Measurements from ENCODE around the gene NRCAM. TPM values are rescaled to one million over a fixed set of nuclear protein-coding genes. Genes with fewer than 3 reads are reported as not detected.

The NRCAM gene
- polyA plus RNA-seq, 1 donor: 11.8 TPM

GRCh38 chr7:108328174-108328651, 128.0 kb downstream of the NRCAM start:
- H3K36me3 ChIP-seq (ENCODE audit: control insufficient read depth, insufficient read depth, low read length): no peaks in the 10 kb centered on the region
- H3K4me1 ChIP-seq (ENCODE audit: control insufficient read depth, insufficient read depth, low read length): peaks cover 3% of the 10 kb centered on the region
- H3K9me3 ChIP-seq (ENCODE audit: control insufficient read depth, low read depth, low read length): no peaks in the 10 kb centered on the region
- H3K4me3 ChIP-seq (ENCODE audit: low read length): peak overlapping the region; percentile 5
- WGBS (ENCODE audit: insufficient coverage, low lambda C conversion rate): no CpG with 5 or more reads among the region's 2 CpGs
- no peaks in the 10 kb centered on the region for H3K27me3 ChIP-seq (ENCODE audit: control insufficient read depth, insufficient read depth, low read length)
- H3K27ac ChIP-seq (ENCODE audit: low read length): peak overlapping the region; percentile 45
- DNase-seq: peak; percentile 23 to 76

- no peak for DNase-seq
- Histone ChIP-seq H3K27ac (ENCODE audit: low read length) (no peak overlapping the region), H3K4me3 (ENCODE audit: low read length) (no peak overlapping the region), H3K4me1 (ENCODE audit: control insufficient read depth, insufficient read depth, low read length) (peaks cover 3% of the 10 kb centered on the region), H3K36me3 (ENCODE audit: control insufficient read depth, insufficient read depth, low read length) (no peaks in the 10 kb centered on the region), H3K9me3 (ENCODE audit: control insufficient read depth, low read depth, low read length) (no peaks in the 10 kb centered on the region), H3K27me3 (ENCODE audit: control insufficient read depth, insufficient read depth, low read length) (no peaks in the 10 kb centered on the region)
These were observed 128.9 kb downstream of the NRCAM start for GRCh38 chr7:108327353-108327752.

DNA sequence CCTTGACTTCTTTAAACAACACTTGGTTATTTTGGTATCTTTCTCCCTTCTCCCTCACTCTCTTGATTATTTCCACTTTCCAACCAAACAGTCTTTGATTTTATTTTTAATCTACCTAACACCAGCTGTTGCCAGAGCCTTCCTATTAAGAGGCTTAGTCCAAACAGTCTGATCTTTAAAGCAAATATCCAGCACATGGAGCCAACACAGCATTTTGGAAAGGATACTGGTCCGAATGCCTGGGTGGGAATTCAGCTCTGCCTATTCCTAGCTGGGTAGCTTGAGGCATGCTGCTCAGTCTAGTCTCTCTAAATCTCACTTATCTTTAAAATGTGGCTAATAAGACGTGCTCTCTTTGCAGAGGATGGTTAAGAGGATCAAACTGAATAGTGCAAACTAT, 129.3 kb downstream of the NRCAM start:
- no peak overlapping the region for H3K27ac ChIP-seq (ENCODE audit: low read length)
- H3K4me3 ChIP-seq (ENCODE audit: low read length): no peak overlapping the region
- 80% methylated on average over 1 of the region's 2 CpGs for WGBS (ENCODE audit: insufficient coverage, low lambda C conversion rate)
- no peaks in the 10 kb centered on the region for H3K9me3 ChIP-seq (ENCODE audit: control insufficient read depth, low read depth, low read length)
- DNase-seq: no peak
- no peaks in the 10 kb centered on the region for H3K27me3 ChIP-seq (ENCODE audit: control insufficient read depth, insufficient read depth, low read length)
- no peaks in the 10 kb centered on the region for H3K36me3 ChIP-seq (ENCODE audit: control insufficient read depth, insufficient read depth, low read length)
- H3K4me1 ChIP-seq (ENCODE audit: control insufficient read depth, insufficient read depth, low read length): peaks cover 3% of the 10 kb centered on the region

GRCh38 chr7:108324053-108325038, 131.9 kb downstream of the NRCAM start:
- no peaks in the 10 kb centered on the region for H3K36me3 ChIP-seq (ENCODE audit: control insufficient read depth, insufficient read depth, low read length)
- WGBS (ENCODE audit: insufficient coverage, low lambda C conversion rate): 75% methylated on average over 1 of the region's 4 CpGs

DNA sequence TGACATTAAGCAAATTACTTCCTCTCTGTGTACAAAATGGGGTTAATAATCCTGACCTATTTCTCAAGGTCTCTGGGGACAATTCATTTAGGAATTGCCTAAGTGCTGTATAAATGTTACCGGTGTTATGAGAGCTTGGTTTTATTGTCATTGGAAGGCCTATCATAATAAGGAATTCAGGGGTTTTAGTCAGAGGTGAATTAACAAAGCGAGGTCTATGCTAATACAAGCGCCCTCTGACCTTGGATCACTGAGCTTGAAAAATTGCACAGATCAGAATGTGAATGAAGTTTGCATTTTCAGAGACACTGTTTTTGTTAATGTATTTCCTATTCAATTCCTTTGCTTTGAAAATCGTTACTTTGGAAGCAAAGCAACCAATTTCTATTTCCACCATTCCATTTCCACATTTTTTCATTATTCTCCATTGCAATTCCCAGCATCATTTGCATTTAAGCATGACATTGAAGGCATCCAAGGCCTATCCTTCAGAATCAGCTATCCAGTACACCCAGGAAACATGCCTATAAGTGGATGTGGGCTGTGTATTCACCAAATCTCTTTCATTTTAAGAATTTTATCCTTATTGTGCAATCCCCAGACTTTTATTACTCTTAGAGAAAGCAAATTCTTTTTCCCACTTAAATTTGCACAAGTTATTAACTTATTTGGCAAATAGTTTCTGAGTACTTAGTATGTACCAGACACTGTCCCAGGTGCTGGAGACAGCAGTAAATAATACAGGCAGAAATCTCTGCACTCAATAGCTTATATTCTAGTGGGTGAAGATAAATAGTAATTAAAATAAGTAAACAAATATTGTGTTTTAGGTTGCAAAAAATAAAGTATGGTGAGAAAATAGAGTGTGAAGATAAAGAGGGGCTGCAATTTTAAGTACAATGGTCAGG, 133.1 kb downstream of the NRCAM start:
- peaks cover 3% of the 10 kb centered on the region for H3K4me1 ChIP-seq (ENCODE audit: control insufficient read depth, insufficient read depth, low read length)
- no peak for DNase-seq
- H3K36me3 ChIP-seq (ENCODE audit: control insufficient read depth, insufficient read depth, low read length): no peaks in the 10 kb centered on the region
- no peaks in the 10 kb centered on the region for H3K9me3 ChIP-seq (ENCODE audit: control insufficient read depth, low read depth, low read length)
- no peak overlapping the region for H3K27ac ChIP-seq (ENCODE audit: low read length)
- 84% methylated on average over 2 of the region's 4 CpGs for WGBS (ENCODE audit: insufficient coverage, low lambda C conversion rate)
- H3K4me3 ChIP-seq (ENCODE audit: low read length): no peak overlapping the region
- H3K27me3 ChIP-seq (ENCODE audit: control insufficient read depth, insufficient read depth, low read length): no peaks in the 10 kb centered on the region

More at GRCh38 chr7:108324053-108325038, 131.9 kb downstream of the NRCAM start:
- no peak for DNase-seq
- H3K4me1 ChIP-seq (ENCODE audit: control insufficient read depth, insufficient read depth, low read length): peaks cover 3% of the 10 kb centered on the region
- no peaks in the 10 kb centered on the region for H3K9me3 ChIP-seq (ENCODE audit: control insufficient read depth, low read depth, low read length)
- no peak overlapping the region for H3K4me3 ChIP-seq (ENCODE audit: low read length)
- no peaks in the 10 kb centered on the region for H3K27me3 ChIP-seq (ENCODE audit: control insufficient read depth, insufficient read depth, low read length)
- H3K27ac ChIP-seq (ENCODE audit: low read length): no peak overlapping the region

GRCh38 chr7:108322046-108322445, 134.2 kb downstream of the NRCAM start:
- WGBS (ENCODE audit: insufficient coverage, low lambda C conversion rate): 89% methylated on average over 1 of the region's 2 CpGs
- H3K27me3 ChIP-seq (ENCODE audit: control insufficient read depth, insufficient read depth, low read length): no peaks in the 10 kb centered on the region
- DNase-seq: no peak
- no peak overlapping the region for H3K4me3 ChIP-seq (ENCODE audit: low read length)
- H3K9me3 ChIP-seq (ENCODE audit: control insufficient read depth, low read depth, low read length): no peaks in the 10 kb centered on the region
- H3K36me3 ChIP-seq (ENCODE audit: control insufficient read depth, insufficient read depth, low read length): no peaks in the 10 kb centered on the region
- H3K27ac ChIP-seq (ENCODE audit: low read length): no peak overlapping the region
- H3K4me1 ChIP-seq (ENCODE audit: control insufficient read depth, insufficient read depth, low read length): no peaks in the 10 kb centered on the region

- Histone ChIP-seq H3K36me3 (ENCODE audit: control insufficient read depth, insufficient read depth, low read length) (no peaks in the 10 kb centered on the region), H3K4me3 (ENCODE audit: low read length) (no peak overlapping the region), H3K9me3 (ENCODE audit: control insufficient read depth, low read depth, low read length) (no peaks in the 10 kb centered on the region), H3K27me3 (ENCODE audit: control insufficient read depth, insufficient read depth, low read length) (no peaks in the 10 kb centered on the region), H3K4me1 (ENCODE audit: control insufficient read depth, insufficient read depth, low read length) (no peaks in the 10 kb centered on the region), H3K27ac (ENCODE audit: low read length) (no peak overlapping the region)
- DNase-seq: no peak
- no CpG with 5 or more reads among the region's 1 CpG for WGBS (ENCODE audit: insufficient coverage, low lambda C conversion rate)
These were observed 134.9 kb downstream of the NRCAM start for GRCh38 chr7:108321359-108321758.

DNA sequence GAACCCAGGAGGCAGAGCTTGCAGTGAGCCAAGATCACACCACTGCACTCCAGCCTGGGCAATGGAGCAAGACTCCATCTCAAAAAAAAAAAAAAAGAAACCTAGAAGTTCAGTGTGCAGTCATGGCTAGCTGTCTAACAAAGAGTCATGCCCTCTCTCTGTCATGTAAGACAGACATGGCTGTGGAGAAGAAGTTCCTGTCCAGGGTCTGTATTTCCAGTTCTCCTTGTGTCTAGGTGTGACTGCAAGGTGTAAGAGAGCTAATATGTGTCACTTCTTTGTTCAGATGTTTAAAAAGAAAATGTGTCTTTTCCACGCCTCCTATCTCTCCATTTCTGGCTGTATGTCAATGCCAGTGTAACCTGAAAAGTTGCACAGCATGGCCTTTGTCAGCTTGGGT, 139.5 kb downstream of the NRCAM start:
- Histone ChIP-seq H3K9me3 (ENCODE audit: control insufficient read depth, low read depth, low read length) (no peaks in the 10 kb centered on the region), H3K4me1 (ENCODE audit: control insufficient read depth, insufficient read depth, low read length) (no peaks in the 10 kb centered on the region), H3K27me3 (ENCODE audit: control insufficient read depth, insufficient read depth, low read length) (no peaks in the 10 kb centered on the region), H3K27ac (ENCODE audit: low read length) (no peak overlapping the region), H3K36me3 (ENCODE audit: control insufficient read depth, insufficient read depth, low read length) (no peaks in the 10 kb centered on the region), H3K4me3 (ENCODE audit: low read length) (no peak overlapping the region)
- no peak for DNase-seq
- WGBS (ENCODE audit: insufficient coverage, low lambda C conversion rate): no CpG with 5 or more reads among the region's 1 CpG

DNA sequence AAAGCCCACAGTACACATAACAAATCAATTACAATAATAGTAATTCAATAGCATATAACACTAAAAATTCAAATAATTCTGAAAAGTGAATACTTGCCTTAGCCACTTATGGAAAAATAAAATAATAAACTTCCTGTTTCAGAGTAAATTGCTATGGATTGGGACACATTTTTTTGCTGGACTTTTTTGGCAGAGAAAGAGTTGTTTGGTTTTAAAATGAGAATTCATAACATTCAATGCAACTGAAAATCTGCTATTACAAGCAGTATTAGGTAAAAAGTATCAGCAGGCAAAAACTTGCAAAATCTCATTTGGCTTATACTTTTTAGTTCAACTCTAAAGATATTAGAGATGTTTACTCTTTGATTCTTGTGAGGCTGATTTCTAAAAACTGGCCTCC, 141.7 kb downstream of the NRCAM start:
- no peaks in the 10 kb centered on the region for H3K36me3 ChIP-seq (ENCODE audit: control insufficient read depth, insufficient read depth, low read length)
- no peak for DNase-seq
- no peak overlapping the region for H3K27ac ChIP-seq (ENCODE audit: low read length)
- no peaks in the 10 kb centered on the region for H3K27me3 ChIP-seq (ENCODE audit: control insufficient read depth, insufficient read depth, low read length)
- H3K4me1 ChIP-seq (ENCODE audit: control insufficient read depth, insufficient read depth, low read length): no peaks in the 10 kb centered on the region
- H3K9me3 ChIP-seq (ENCODE audit: control insufficient read depth, low read depth, low read length): no peaks in the 10 kb centered on the region
- no peak overlapping the region for H3K4me3 ChIP-seq (ENCODE audit: low read length)

DNA sequence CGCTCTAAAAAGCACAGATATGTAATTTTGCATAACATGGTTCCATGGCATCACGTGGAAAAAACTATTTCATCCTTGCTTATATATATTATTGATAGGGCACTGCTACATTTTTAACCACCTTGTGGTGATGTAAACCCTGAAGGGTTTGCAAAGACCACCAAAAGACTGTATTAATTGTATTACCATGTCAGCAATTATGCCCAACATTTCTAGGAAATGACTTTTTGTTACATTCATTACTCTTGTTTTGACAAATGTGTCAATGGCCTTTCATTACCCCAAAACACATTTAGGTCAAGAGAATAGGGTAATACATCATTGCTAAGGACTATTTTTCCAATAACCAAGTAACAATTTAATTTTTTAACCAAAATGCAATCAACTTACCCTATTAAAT, 142.2 kb downstream of the NRCAM start:
- H3K27me3 ChIP-seq (ENCODE audit: control insufficient read depth, insufficient read depth, low read length): no peaks in the 10 kb centered on the region
- H3K36me3 ChIP-seq (ENCODE audit: control insufficient read depth, insufficient read depth, low read length): no peaks in the 10 kb centered on the region
- no peak overlapping the region for H3K27ac ChIP-seq (ENCODE audit: low read length)
- H3K4me1 ChIP-seq (ENCODE audit: control insufficient read depth, insufficient read depth, low read length): no peaks in the 10 kb centered on the region
- H3K4me3 ChIP-seq (ENCODE audit: low read length): no peak overlapping the region
- H3K9me3 ChIP-seq (ENCODE audit: control insufficient read depth, low read depth, low read length): no peaks in the 10 kb centered on the region
- WGBS (ENCODE audit: insufficient coverage, low lambda C conversion rate): no CpG with 5 or more reads among the region's 2 CpGs
- DNase-seq: no peak

Data from large intestine (tissue), 3 donors.